ENCODE measurements around the gene MED12L. TPM values are rescaled to one million over a fixed set of nuclear protein-coding genes. Genes with fewer than 3 reads are reported as not detected.

Gene MED12L
- total and polyA plus RNA-seq, 2 donors (not counting 1 experiment from before 2014, with no cell fraction given): 0.94 to 4.3 TPM

- TF ChIP-seq EZH2 (IDR thresholded peaks at IDR 0.05; ENCODE audit: low read length, missing control alignments) (no peak), CTCF (conservative IDR thresholded peaks at IDR 0.05 in 1 of 2, IDR thresholded peaks at IDR 0.05 in 1 of 2; ENCODE audit: low read depth in 1 of 2, low read length in 2 of 2) (peak; percentile 86 to 97)
- H3K4me1 ChIP-seq (ENCODE audit: control insufficient read depth, extremely low read depth, insufficient read depth, low read length): no peaks in the 10 kb centered on the region
- no peak overlapping the region for H3K27ac ChIP-seq (ENCODE audit: insufficient read depth, low read length)
- H2AFZ ChIP-seq (ENCODE audit: low read length): no peak overlapping the region
- no peaks in the 10 kb centered on the region for H4K20me1 ChIP-seq (ENCODE audit: control insufficient read depth, extremely low read depth, insufficient read depth, low read length)
- H3K9ac ChIP-seq (ENCODE audit: insufficient read depth, low read length): no peak overlapping the region
- no peak overlapping the region for H3K4me2 ChIP-seq (ENCODE audit: extremely low read depth, insufficient read depth, low read length)
- no peak overlapping the region for H3K4me3 ChIP-seq (replicated peaks in 1 of 4; ENCODE audit: control extremely low read depth in 1 of 4, insufficient read depth in 1 of 4, low read depth in 3 of 4, low read length in 4 of 4)
- no peaks in the 10 kb centered on the region for H3K79me2 ChIP-seq (ENCODE audit: control insufficient read depth, insufficient read depth, low read length)
- H3K27me3 ChIP-seq (ENCODE audit: control insufficient read depth, insufficient read depth, low read length): no peaks in the 10 kb centered on the region
- peak; percentile 45 to 70 for DNase-seq (ENCODE audit: low read depth in 2 of 2)
- H3K9me3 ChIP-seq (ENCODE audit: control insufficient read depth, insufficient read depth, low read depth, low read length): no peaks in the 10 kb centered on the region
- no peaks in the 10 kb centered on the region for H3K36me3 ChIP-seq (ENCODE audit: control insufficient read depth, insufficient read depth, low read length)
Observed at GRCh38 chr3:151468284-151468917, 382.9 kb downstream of the MED12L start.

- TF ChIP-seq CTCF (conservative IDR thresholded peaks at IDR 0.05 in 1 of 2, IDR thresholded peaks at IDR 0.05 in 1 of 2; ENCODE audit: low read depth in 1 of 2, low read length in 2 of 2) (no peak), EZH2 (IDR thresholded peaks at IDR 0.05; ENCODE audit: low read length, missing control alignments) (no peak)
- Histone ChIP-seq H3K9ac (ENCODE audit: insufficient read depth, low read length) (no peak overlapping the region), H4K20me1 (ENCODE audit: control insufficient read depth, extremely low read depth, insufficient read depth, low read length) (no peaks in the 10 kb centered on the region), H3K4me1 (ENCODE audit: control insufficient read depth, extremely low read depth, insufficient read depth, low read length) (no peaks in the 10 kb centered on the region), H3K36me3 (ENCODE audit: control insufficient read depth, insufficient read depth, low read length) (no peaks in the 10 kb centered on the region), H3K4me2 (ENCODE audit: extremely low read depth, insufficient read depth, low read length) (no peak overlapping the region), H3K9me3 (ENCODE audit: control insufficient read depth, insufficient read depth, low read depth, low read length) (no peaks in the 10 kb centered on the region), H3K4me3 (replicated peaks in 1 of 4; ENCODE audit: control extremely low read depth in 1 of 4, insufficient read depth in 1 of 4, low read depth in 3 of 4, low read length in 4 of 4) (no peak overlapping the region), H3K79me2 (ENCODE audit: control insufficient read depth, insufficient read depth, low read length) (no peaks in the 10 kb centered on the region), H3K27me3 (ENCODE audit: control insufficient read depth, insufficient read depth, low read length) (no peaks in the 10 kb centered on the region), H2AFZ (ENCODE audit: low read length) (no peak overlapping the region), H3K27ac (ENCODE audit: insufficient read depth, low read length) (no peak overlapping the region)
- DNase-seq (ENCODE audit: low read depth in 2 of 2): no peak
Observed at GRCh38 chr3:151476344-151477018, 391.0 kb downstream of the MED12L start.

- H4K20me1 ChIP-seq (ENCODE audit: control insufficient read depth, extremely low read depth, insufficient read depth, low read length): no peaks in the 10 kb centered on the region
- no peak overlapping the region for H3K27ac ChIP-seq (ENCODE audit: insufficient read depth, low read length)
- no peak overlapping the region for H3K4me2 ChIP-seq (ENCODE audit: extremely low read depth, insufficient read depth, low read length)
- H3K27me3 ChIP-seq (ENCODE audit: control insufficient read depth, insufficient read depth, low read length): no peaks in the 10 kb centered on the region
- H2AFZ ChIP-seq (ENCODE audit: low read length): no peak overlapping the region
- no peaks in the 10 kb centered on the region for H3K9me3 ChIP-seq (ENCODE audit: control insufficient read depth, insufficient read depth, low read depth, low read length)
- H3K4me3 ChIP-seq (replicated peaks in 1 of 4; ENCODE audit: control extremely low read depth in 1 of 4, insufficient read depth in 1 of 4, low read depth in 3 of 4, low read length in 4 of 4): no peak overlapping the region
- H3K4me1 ChIP-seq (ENCODE audit: control insufficient read depth, extremely low read depth, insufficient read depth, low read length): no peaks in the 10 kb centered on the region
- TF ChIP-seq EZH2 (IDR thresholded peaks at IDR 0.05; ENCODE audit: low read length, missing control alignments) (no peak), CTCF (conservative IDR thresholded peaks at IDR 0.05 in 1 of 2, IDR thresholded peaks at IDR 0.05 in 1 of 2; ENCODE audit: low read depth in 1 of 2, low read length in 2 of 2) (no peak)
- no peaks in the 10 kb centered on the region for H3K79me2 ChIP-seq (ENCODE audit: control insufficient read depth, insufficient read depth, low read length)
- peak in 1 of 2 donors; percentile 32 for DNase-seq (ENCODE audit: low read depth in 2 of 2)
- no peaks in the 10 kb centered on the region for H3K36me3 ChIP-seq (ENCODE audit: control insufficient read depth, insufficient read depth, low read length)
- H3K9ac ChIP-seq (ENCODE audit: insufficient read depth, low read length): no peak overlapping the region
Observed at GRCh38 chr3:151477591-151478334, 392.3 kb downstream of the MED12L start.

Data from fibroblast of lung (primary cell).